ENCODE measurements around the gene ATP6AP2.

- no peak for TF ChIP-seq TAF1 (IDR thresholded peaks at IDR 0.05; ENCODE audit: low read depth)
- TF ChIP-seq CREB1 (IDR thresholded peaks at IDR 0.05; ENCODE audit: low read depth): no peak
- TF ChIP-seq RAD21 (IDR thresholded peaks at IDR 0.05; ENCODE audit: low read depth): no peak
- no peak for TF ChIP-seq MAX (IDR thresholded peaks at IDR 0.05)
- no peak for TF ChIP-seq REST (IDR thresholded peaks at IDR 0.05; ENCODE audit: low read depth)
Measured at GRCh38 chrX:40538406-40538805, 42.4 kb upstream of the ATP6AP2 start.

All from Ishikawa (cell line).